HCT116 (cell line): ENCODE results near the gene CDK11B. TPM values are rescaled to one million over a fixed set of nuclear protein-coding genes. Genes with fewer than 3 reads are reported as not detected.

Experiments
- ATAC-seq: fragments of 200-7000 bp; cut with Tn5 transposase; 2 replicates; pipeline ENCODE4 v1.9.1; 2020; ENCODE audit warnings: mild to moderate bottlenecking, moderate library complexity
- BruUV-seq: library from RNA; stranded (reverse); fragments of 400-500 nt; replicated peaks from 2 replicates; lab custom pipeline; 2021; lab: Mats Ljungman, UMichigan
- CTCF ChIA-PET: fragments of 300-600 bp; sonication (Branson Sonifier 250); formaldehyde crosslinking; loops from one replicate; lab custom pipeline; 2021; ENCODE audit warnings: antibody characterized with exemption; lab: Charles Lee
- POLR2A ChIA-PET: fragments of 300-600, 350-600 bp; sonication (Branson Sonifier 250); formaldehyde crosslinking; loops from one replicate; lab custom pipeline; 2021; ENCODE audit warnings: antibody characterized with exemption; lab: Charles Lee
- RAD21 ChIA-PET, 2 experiments: fragments of 300-600 bp; sonication (Branson Sonifier 250); formaldehyde crosslinking; loops; one replicate each; lab custom pipeline; 2023; ENCODE audit warnings: low total read pairs in 2 of 2; ENCODE audit not compliant: uncharacterized antibody in 2 of 2, unreplicated experiment in 2 of 2, low non-redundant PET in 1 of 2; lab: Charles Lee
- DNase-seq: peaks from one replicate; pipeline ENCODE4 v3.0.0-alpha.2; 2010; ENCODE audit warnings: low read depth, low spot score
- H2AFZ ChIP-seq: fragments of 200-600 bp; shearing (Covaris generic), sonication (generic); 2 replicates; pipeline ENCODE4 v1.6.1; 2017; ENCODE audit warnings: low read depth, mixed run types, mixed read lengths, antibody characterized with exemption, low read length; ENCODE audit not compliant: poor library complexity, severe bottlenecking
- H3K27ac ChIP-seq: 2 replicates; pipeline ENCODE4 v1.5.1; 2012; ENCODE audit warnings: low read depth, low read length
- H3K27me3 ChIP-seq: fragments of 200-600 bp; sonication (generic); 2 replicates; pipeline ENCODE4 v1.6.1; 2016; ENCODE audit warnings: mixed run types, low read length, mixed read lengths; ENCODE audit not compliant: insufficient read depth
- H3K36me3 ChIP-seq, 2 experiments: fragments of 200-500 bp in 1 of 2; fragments of 200-600 bp in 1 of 2; sonication (Bioruptor generic) in 1 of 2; sonication (generic) in 1 of 2; 2 replicates each; pipeline versions ENCODE4 v1.5.1 to v1.6.1; 2014 to 2016; ENCODE audit warnings: low read length in 2 of 2, inconsistent platforms in 1 of 2, mixed read lengths in 1 of 2, mixed run types in 1 of 2; ENCODE audit not compliant: insufficient read depth in 2 of 2, control insufficient read depth in 1 of 2
- H3K4me1 ChIP-seq, 2 experiments: fragments of 200-600 bp in 1 of 2; sonication (generic) in 1 of 2; 2 replicates each; pipeline versions ENCODE4 v1.5.1 to v1.6.1; 2012 to 2017; ENCODE audit warnings: low read length in 2 of 2, inconsistent platforms in 1 of 2, mild to moderate bottlenecking in 1 of 2, mixed read lengths in 1 of 2, mixed run types in 1 of 2, moderate library complexity in 1 of 2; ENCODE audit not compliant: insufficient read depth in 2 of 2, control insufficient read depth in 1 of 2
- H3K4me2 ChIP-seq: fragments of 200-600 bp; sonication (generic); 2 replicates; pipeline ENCODE4 v1.6.1; 2017; ENCODE audit warnings: mixed run types, low read length, mixed read lengths
- H3K4me3 ChIP-seq, 2 experiments: fragments of 200-600 bp in 1 of 2; sonication (generic) in 1 of 2; replicated peaks in 1 of 2; 2 replicates each; pipeline ENCODE4 v1.5.1; 2011 to 2016; ENCODE audit warnings: low read length in 2 of 2, control low read depth in 1 of 2, low read depth in 1 of 2, mild to moderate bottlenecking in 1 of 2, mixed read lengths in 1 of 2, mixed run types in 1 of 2
- H3K79me2 ChIP-seq: fragments of 200-600 bp; sonication (generic); 2 replicates; pipeline ENCODE4 v1.6.1; 2017; ENCODE audit warnings: mild to moderate bottlenecking, mixed run types, low read length, moderate library complexity, mixed read lengths; ENCODE audit not compliant: insufficient read depth
- H3K9ac ChIP-seq: fragments of 200-600 bp; sonication (generic); 2 replicates; pipeline ENCODE4 v1.6.1; 2016; ENCODE audit warnings: low read length, mixed read lengths
- H3K9me2 ChIP-seq: fragments of 200-600 bp; sonication (generic), shearing (Covaris generic); 2 replicates; pipeline ENCODE4 v1.6.1; 2017; ENCODE audit warnings: mixed run types, mild to moderate bottlenecking, moderate library complexity; ENCODE audit not compliant: insufficient read depth
- H3K9me3 ChIP-seq, 2 experiments: fragments of 200-500 bp in 1 of 2; fragments of 200-600 bp in 1 of 2; sonication (Bioruptor generic) in 1 of 2; sonication (generic) in 1 of 2; 2 replicates each; pipeline ENCODE4 v1.6.1; 2014 to 2017; ENCODE audit warnings: low read length in 2 of 2, mixed read lengths in 2 of 2, inconsistent platforms in 1 of 2, low read depth in 1 of 2, mild to moderate bottlenecking in 1 of 2, mixed run types in 1 of 2, moderate library complexity in 1 of 2; ENCODE audit not compliant: control insufficient read depth in 1 of 2, insufficient read depth in 1 of 2
- H4K20me1 ChIP-seq: fragments of 200-600 bp; sonication (generic), shearing (Covaris generic); 2 replicates; pipeline ENCODE4 v1.6.1; 2017; ENCODE audit warnings: mixed run types, mild to moderate bottlenecking, moderate library complexity; ENCODE audit not compliant: insufficient read depth
- ATF3 ChIP-seq: IDR thresholded peaks from 2 replicates; pipeline ENCODE4 v1.6.1; 2012
- CEBPB ChIP-seq: IDR thresholded peaks from 2 replicates; pipeline ENCODE4 v1.6.1; 2012; ENCODE audit warnings: low read depth
- EZH2 ChIP-seq: fragments of 200-600 bp; sonication (generic); IDR thresholded peaks from 2 replicates; pipeline ENCODE4 v1.6.1; 2017; ENCODE audit warnings: antibody characterized with exemption, mixed run types
- EZH2phosphoT487 ChIP-seq: fragments of 200-600 bp; IDR thresholded peaks from 2 replicates; pipeline ENCODE4 v1.6.1; 2018; ENCODE audit warnings: antibody characterized with exemption, borderline replicate concordance
- JUND ChIP-seq: IDR thresholded peaks from 2 replicates; pipeline ENCODE4 v1.6.1; 2012
- POLR2A ChIP-seq: IDR thresholded peaks from 2 replicates; pipeline ENCODE4 v1.7.0; 2011; ENCODE audit warnings: borderline replicate concordance; ENCODE audit not compliant: insufficient read depth, insufficient read length; ENCODE audit errors: extremely low read depth
- POLR2AphosphoS5 ChIP-seq: IDR thresholded peaks from 2 replicates; pipeline ENCODE4 v1.6.1; 2011; ENCODE audit warnings: mild to moderate bottlenecking, low read depth, low read length, moderate library complexity
- TCF7L2 ChIP-seq: IDR thresholded peaks from 2 replicates; pipeline ENCODE4 v1.7.0; 2011; ENCODE audit warnings: borderline replicate concordance, inconsistent platforms; ENCODE audit not compliant: insufficient read depth, insufficient read length; ENCODE audit errors: extremely low read depth
- YY1 ChIP-seq: IDR thresholded peaks from 2 replicates; pipeline ENCODE4 v1.6.1; 2011; ENCODE audit warnings: low read length, low read depth, moderate library complexity, mild to moderate bottlenecking; ENCODE audit not compliant: insufficient replicate concordance; ENCODE audit errors: extremely low read depth
- ZFX ChIP-seq: fragments of 450-650 bp; IDR thresholded peaks from 2 replicates; pipeline ENCODE4 v1.6.1; 2017
- intact Hi-C: fragments of 100-400 bp; cut with micrococcal nuclease; formaldehyde crosslinking; loops from 2 replicates; pipeline ENCODE4 v1.10.0; 2022
- total RNA-seq: library from RNA; stranded (reverse); gene quantifications from one replicate; pipeline ENCODE4 v1.2.1, GENCODE V29; 2021; ENCODE audit not compliant: unreplicated experiment

The CDK11B gene
- total RNA-seq, 1 experiment from 2014 or later: 31.5 TPM

DNA sequence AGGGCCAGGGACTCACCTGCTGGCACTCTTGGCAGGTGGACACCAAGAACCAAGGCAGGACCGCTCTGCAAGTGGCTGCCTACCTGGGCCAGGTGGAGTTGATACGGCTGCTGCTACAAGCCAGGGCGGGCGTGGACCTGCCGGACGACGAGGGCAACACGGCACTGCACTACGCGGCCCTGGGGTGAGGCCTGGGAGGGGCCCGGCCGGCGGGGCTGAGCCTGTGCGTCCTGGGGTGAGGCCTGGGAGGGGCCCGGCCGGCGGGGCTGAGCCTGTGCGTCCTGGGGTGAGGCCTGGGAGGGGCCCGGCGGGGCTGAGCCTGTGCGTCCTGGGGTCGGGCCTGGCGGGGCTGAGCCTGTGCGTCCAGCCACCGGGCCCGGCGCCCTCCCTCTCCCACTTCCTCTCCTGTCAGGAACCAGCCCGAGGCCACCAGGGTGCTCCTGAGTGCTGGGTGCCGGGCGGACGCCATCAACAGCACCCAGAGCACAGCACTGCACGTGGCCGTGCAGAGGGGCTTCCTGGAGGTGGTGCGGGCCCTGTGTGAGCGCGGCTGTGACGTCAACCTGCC, 31.5 kb downstream of the CDK11B start:
- Histone ChIP-seq H3K4me3 (peak overlapping the region; percentile 69 to 88), H3K4me2 (peak overlapping the region; percentile 84)

More for the DNA sequence above, 31.5 kb downstream of the CDK11B start:
- H4K20me1 ChIP-seq: no peaks in the 10 kb centered on the region
- ChIA-PET CTCF (interaction anchor here (1.2 kb wide), 1 partner anchor 281 kb away, joined by 6 read pairs; no protein-coding TSS in a partner anchor), POLR2A (interaction anchor here (1.4 to 2.4 kb wide), 2 partner anchors 12 kb away, joined by 3 to 15 read pairs; partner anchors contain the start of gene MIB2), RAD21 (no interaction called here)
- H3K27me3 ChIP-seq: no peaks in the 10 kb centered on the region
- peak overlapping the region; percentile 99 for H3K27ac ChIP-seq
- no peak overlapping the region for H2AFZ ChIP-seq
- H3K9me3 ChIP-seq: no peaks in the 10 kb centered on the region
- peaks cover 13% of the 10 kb centered on the region; the same call in 1 of the 2 replicates for H3K79me2 ChIP-seq
- intact Hi-C loops: no loop called here
- no peaks in the 10 kb centered on the region for H3K9me2 ChIP-seq
- peaks cover 4 to 38% of the 10 kb centered on the region in 2 experiments for H3K4me1 ChIP-seq
- BruUV-seq: no TSS peak
- peak overlapping the region; percentile 86 for H3K9ac ChIP-seq
- no peaks in the 10 kb centered on the region for H3K36me3 ChIP-seq
- DNase-seq (peak; percentile 43), ATAC-seq (peak; percentile 73)
- TF ChIP-seq YY1 (no peak), POLR2AphosphoS5 (peak; percentile 55; the same call in 1 of the 2 replicates), POLR2A (peak; percentile 14), EZH2 (no peak), ATF3 (no peak), CEBPB (no peak), EZH2phosphoT487 (no peak), JUND (no peak), TCF7L2 (no peak), ZFX (peak; percentile 64; the same call in 1 of the 2 replicates)
